Activated CD4-positive, alpha-beta T cell treated with anti-CD3 and anti-CD28 coated beads for 36 hours (primary cell): ENCODE measurements around the gene MARK3. TPM values are rescaled to one million over a fixed set of nuclear protein-coding genes. Genes with fewer than 3 reads are reported as not detected.

Experiments
- ATAC-seq: fragments of 200-7000 bp; cut with Tn5 transposase; one replicate; pipeline ENCODE4 v1.10.0; 2021; ENCODE audit warnings: mild to moderate bottlenecking, moderate library complexity
- CTCF ChIA-PET: fragments of 350-600 bp; sonication (Branson Sonifier 250); formaldehyde crosslinking; loops from one replicate; lab custom pipeline; 2021; ENCODE audit warnings: antibody characterized with exemption; lab: Charles Lee
- POLR2A ChIA-PET: fragments of 350-600 bp; sonication (Branson Sonifier 250); formaldehyde crosslinking; loops from one replicate; lab custom pipeline; 2021; ENCODE audit warnings: antibody characterized with exemption, inconsistent platforms; lab: Charles Lee
- DNase-seq: peaks from one replicate; pipeline ENCODE4 v3.0.0-alpha.2; 2020
- H3K27ac Mint-ChIP-seq: one replicate; pipeline ENCODE4 v1.8.0; 2021; ENCODE audit warnings: mixed read lengths
- H3K27me3 Mint-ChIP-seq: one replicate; pipeline ENCODE4 v1.8.0; 2021; ENCODE audit warnings: mixed read lengths
- H3K36me3 Mint-ChIP-seq: one replicate; pipeline ENCODE4 v1.8.0; 2021; ENCODE audit warnings: low read depth, mixed read lengths
- H3K4me1 Mint-ChIP-seq: one replicate; pipeline ENCODE4 v1.8.0; 2021; ENCODE audit warnings: mixed read lengths
- H3K4me3 Mint-ChIP-seq: one replicate; pipeline ENCODE4 v1.8.0; 2021; ENCODE audit warnings: mild to moderate bottlenecking, moderate library complexity, mixed read lengths
- H3K9me3 Mint-ChIP-seq: one replicate; pipeline ENCODE4 v1.8.0; 2021; ENCODE audit warnings: low read depth, mixed read lengths
- intact Hi-C, 2 experiments: fragments of 100-400 bp; cut with DNase I in 1 of 2; cut with micrococcal nuclease in 1 of 2; formaldehyde crosslinking; loops; one replicate each; pipeline versions ENCODE4 v1.14.2 to v1.15.1; 2022 to 2024; cut with DNase I, micrococcal nuclease
- total RNA-seq, 2 experiments: library from RNA; stranded (reverse); gene quantifications; one replicate each; pipeline ENCODE4 v1.2.3, GENCODE V29; 2021

MARK3 gene
- total RNA-seq, 2 experiments from 2014 or later: 57.3 to 64.9 TPM

DNA sequence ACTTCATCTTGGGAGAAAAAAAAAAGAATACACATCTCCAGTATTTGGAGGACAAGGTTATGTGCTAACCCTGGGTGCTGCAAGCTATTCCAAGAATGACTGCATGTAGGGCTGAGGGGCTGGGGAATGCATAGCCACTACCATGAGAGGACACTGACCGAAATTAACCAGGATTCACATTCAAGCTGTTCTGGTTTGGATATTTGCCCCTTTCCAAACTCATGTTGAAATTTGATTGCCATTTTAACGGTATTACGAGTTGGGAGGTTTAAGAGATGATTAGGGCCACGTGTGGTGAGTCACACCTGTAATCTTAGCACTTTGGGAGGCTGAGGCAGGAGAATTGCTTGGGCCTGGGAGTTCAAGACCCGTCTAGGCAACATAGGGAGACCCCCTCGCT lies 18.5 kb upstream of the MARK3 start:
- no peak for DNase-seq
- Mint-ChIP-seq H3K4me3 (no peak overlapping the region), H3K9me3 (peaks cover 18% of the 10 kb centered on the region), H3K36me3 (peaks cover 13% of the 10 kb centered on the region), H3K27ac (no peak overlapping the region), H3K27me3 (peaks cover 6% of the 10 kb centered on the region), H3K4me1 (peaks cover 3% of the 10 kb centered on the region)
- intact Hi-C loops: no loop called here
- ChIA-PET CTCF (interaction anchor here (0.7 to 1.6 kb wide), 3 partner anchors 9 to 24 kb away, joined by 4 to 6 read pairs (median 4); no protein-coding TSS in a partner anchor), POLR2A (no interaction called here)
- ATAC-seq: no peak

DNA sequence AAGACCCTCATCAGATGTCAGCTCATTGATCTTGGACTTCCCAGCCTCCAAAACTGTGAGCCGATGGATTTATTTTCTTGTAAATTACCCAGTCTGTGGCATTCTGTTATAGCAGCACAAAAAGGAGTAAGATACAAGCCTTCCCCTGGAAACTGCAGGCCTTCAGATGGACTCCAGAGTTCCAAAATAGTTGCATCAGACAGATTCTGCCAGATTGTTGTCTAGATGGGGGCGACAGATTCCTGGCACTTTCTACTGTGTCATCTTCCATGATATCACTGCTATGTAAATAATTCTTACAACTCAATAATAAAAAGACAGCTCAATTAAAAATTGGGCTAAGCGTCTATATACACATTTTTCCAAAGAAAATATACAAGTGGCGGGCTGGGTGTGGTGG lies 17.2 kb upstream of the MARK3 start:
- Mint-ChIP-seq H3K36me3 (peaks cover 7% of the 10 kb centered on the region), H3K4me1 (peaks cover 5% of the 10 kb centered on the region), H3K27me3 (peaks cover 6% of the 10 kb centered on the region), H3K27ac (no peak overlapping the region), H3K4me3 (no peak overlapping the region), H3K9me3 (peaks cover 10% of the 10 kb centered on the region)
- DNase-seq (no peak), ATAC-seq (no peak)
- ChIA-PET CTCF (interaction anchor here (0.7 to 1.6 kb wide), 3 partner anchors 10 to 23 kb away, joined by 3 to 6 read pairs (median 4); no protein-coding TSS in a partner anchor), POLR2A (no interaction called here)
- intact Hi-C loops: no loop called here

DNA sequence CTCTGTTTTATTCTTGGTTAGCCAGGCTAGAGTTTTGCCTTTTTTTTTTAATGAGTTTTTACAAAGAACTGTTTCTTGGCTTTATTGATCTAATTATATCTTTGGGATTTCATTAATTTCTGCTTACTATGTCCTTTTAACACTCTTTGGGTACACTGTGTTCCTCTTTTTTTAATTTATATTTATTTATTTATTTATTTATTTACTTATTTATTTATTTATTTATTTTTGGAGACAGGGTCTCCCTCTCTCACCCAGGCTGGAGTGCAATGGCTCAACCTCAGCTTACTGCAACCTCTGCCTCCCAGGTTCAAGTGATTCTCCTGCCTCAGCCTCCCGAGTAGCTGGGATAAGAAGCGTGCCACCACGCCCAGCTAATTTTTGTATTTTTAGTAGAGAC lies 15.1 kb upstream of the MARK3 start:
- ATAC-seq (no peak), DNase-seq (no peak)
- Mint-ChIP-seq H3K4me3 (no peak overlapping the region), H3K9me3 (no peaks in the 10 kb centered on the region), H3K27ac (no peak overlapping the region), H3K27me3 (peaks cover 2% of the 10 kb centered on the region), H3K36me3 (no peaks in the 10 kb centered on the region), H3K4me1 (peaks cover 5% of the 10 kb centered on the region)
- CTCF ChIA-PET: interaction anchor here (0.7 to 1.0 kb wide), 3 partner anchors 27 to 126 kb away, joined by 3 read pairs; no protein-coding TSS in a partner anchor
- intact Hi-C loops: no loop called here
- POLR2A ChIA-PET: no interaction called here

DNA sequence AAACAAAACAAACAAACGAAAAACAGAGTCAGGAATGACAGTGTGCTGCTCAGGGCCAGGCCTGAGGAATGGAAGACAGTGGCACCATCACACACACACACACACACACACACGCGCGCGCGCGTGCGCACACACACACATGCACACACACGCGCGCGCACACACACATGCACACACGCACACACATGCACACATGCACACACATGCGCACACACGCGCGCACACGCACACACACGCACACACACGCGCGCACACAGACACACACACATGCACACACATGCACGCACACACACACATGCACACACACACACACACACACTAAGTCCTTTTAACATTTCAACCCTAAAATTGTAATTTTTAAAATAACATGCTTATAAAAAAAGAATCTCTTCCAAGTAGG lies 13.2 kb upstream of the MARK3 start:
- intact Hi-C loops: no loop called here
- H3K4me3 Mint-ChIP-seq: no peak overlapping the region
- ChIA-PET POLR2A (no interaction called here), CTCF (interaction anchor here (0.6 kb wide), 1 partner anchor 19 kb away, joined by 3 read pairs; no protein-coding TSS in a partner anchor)
- H3K36me3 Mint-ChIP-seq: no peaks in the 10 kb centered on the region
- H3K9me3 Mint-ChIP-seq: no peaks in the 10 kb centered on the region
- DNase-seq (no peak), ATAC-seq (no peak)
- peaks cover 5% of the 10 kb centered on the region for H3K4me1 Mint-ChIP-seq
- no peak overlapping the region for H3K27ac Mint-ChIP-seq
- peaks cover 2% of the 10 kb centered on the region for H3K27me3 Mint-ChIP-seq

DNA sequence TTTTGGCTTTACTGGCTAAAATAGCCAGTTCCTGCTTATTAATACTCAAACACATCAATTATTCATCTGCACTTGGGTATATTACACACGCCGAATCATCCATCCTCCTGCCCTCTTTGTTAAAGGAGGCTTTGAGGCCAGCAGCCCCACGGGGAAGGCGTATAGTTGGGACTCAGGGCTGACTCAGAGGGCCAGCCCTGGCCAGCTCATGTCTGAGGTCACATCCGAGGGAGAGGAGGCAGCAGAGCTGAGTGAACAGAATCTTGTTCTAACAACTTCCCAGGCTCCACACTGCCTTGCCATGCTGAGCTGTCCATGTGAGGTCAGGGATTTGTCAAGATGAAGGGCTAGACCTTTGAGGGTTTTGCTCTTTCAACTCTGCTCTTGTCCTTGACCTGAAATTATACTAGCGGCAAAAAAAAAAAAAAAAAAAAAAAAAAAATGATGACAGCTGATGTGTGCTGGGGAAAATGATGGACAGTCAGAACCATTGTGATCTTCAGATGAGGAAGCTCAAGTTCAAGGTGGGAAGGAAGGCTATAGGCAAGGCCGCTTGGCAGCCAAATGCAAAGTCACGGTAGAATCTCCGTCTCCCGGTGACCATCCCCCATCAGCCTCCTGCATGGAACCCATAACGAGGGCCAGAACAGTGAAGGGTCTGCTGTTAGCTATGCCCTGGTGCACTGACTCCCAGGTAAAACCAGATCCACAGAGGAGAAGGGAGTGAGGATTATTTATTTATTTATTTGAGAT lies 12.5 kb upstream of the MARK3 start:
- peaks cover 2% of the 10 kb centered on the region for H3K27me3 Mint-ChIP-seq
- intact Hi-C loops: no loop called here
- DNase-seq (peak; percentile 57), ATAC-seq (peak; percentile 93)
- no peaks in the 10 kb centered on the region for H3K9me3 Mint-ChIP-seq
- no peak overlapping the region for H3K4me3 Mint-ChIP-seq
- no peaks in the 10 kb centered on the region for H3K36me3 Mint-ChIP-seq
- H3K4me1 Mint-ChIP-seq: peaks cover 5% of the 10 kb centered on the region
- CTCF ChIA-PET: interaction anchor here (0.6 to 0.8 kb wide), 2 partner anchors 11 to 19 kb away, joined by 3 read pairs; no protein-coding TSS in a partner anchor
- POLR2A ChIA-PET: no interaction called here
- H3K27ac Mint-ChIP-seq: no peak overlapping the region

DNA sequence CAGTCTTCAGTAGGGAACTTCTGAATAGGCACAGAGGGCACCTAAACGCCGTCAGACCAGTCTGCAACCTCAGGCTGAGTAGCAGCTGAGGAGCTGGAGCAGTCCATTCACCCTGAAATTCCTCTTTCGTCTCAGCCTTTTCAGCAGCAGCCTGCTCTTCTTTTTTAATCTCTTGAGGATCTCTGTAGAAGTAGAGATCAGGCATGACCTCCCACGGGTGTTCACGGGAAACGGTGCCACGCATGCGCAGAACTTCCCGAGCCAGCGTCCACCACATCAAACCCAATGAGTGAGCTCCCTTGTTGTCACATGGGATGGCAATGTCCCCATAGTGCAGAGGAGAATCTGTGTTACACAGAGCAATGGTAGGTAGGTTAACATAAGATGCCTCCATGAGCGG lies 11.1 kb upstream of the MARK3 start:
- intact Hi-C loops: no loop called here
- ATAC-seq (no peak), DNase-seq (no peak)
- Mint-ChIP-seq H3K27ac (no peak overlapping the region), H3K4me3 (no peak overlapping the region), H3K9me3 (no peaks in the 10 kb centered on the region), H3K36me3 (no peaks in the 10 kb centered on the region), H3K27me3 (peaks cover 2% of the 10 kb centered on the region), H3K4me1 (peaks cover 5% of the 10 kb centered on the region)
- ChIA-PET CTCF (interaction anchor here (0.6 kb wide), 1 partner anchor 87 kb away, joined by 3 read pairs; no protein-coding TSS in a partner anchor), POLR2A (interaction anchor here (0.6 kb wide), 1 partner anchor 35 kb away, joined by 3 read pairs; no protein-coding TSS in a partner anchor)

DNA sequence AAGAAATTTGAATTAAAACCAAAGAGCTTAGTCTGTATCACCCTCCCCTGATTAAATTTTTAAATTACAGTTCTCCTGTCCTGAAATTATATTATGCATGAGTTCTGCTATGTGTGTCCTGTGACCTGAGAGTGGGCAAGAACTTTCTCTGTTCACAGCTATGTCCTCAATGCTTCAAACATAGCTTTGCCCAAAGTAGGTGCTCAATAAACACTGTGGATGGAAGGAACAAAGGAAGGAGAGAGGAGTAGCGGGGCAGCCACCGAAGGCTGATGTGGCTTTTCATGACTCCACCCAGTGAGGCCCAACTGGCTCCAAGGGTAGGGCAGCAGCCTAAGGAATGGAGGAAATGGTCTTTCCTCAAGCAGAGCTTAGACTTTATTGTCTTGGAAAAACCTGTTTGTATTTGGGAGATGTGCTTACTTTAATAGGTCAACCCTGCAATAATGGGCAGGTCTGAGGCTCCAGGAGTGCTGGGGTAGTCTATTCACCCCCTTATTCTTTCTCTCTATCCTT lies 7.6 kb upstream of the MARK3 start:
- H3K36me3 Mint-ChIP-seq: no peaks in the 10 kb centered on the region

DNA sequence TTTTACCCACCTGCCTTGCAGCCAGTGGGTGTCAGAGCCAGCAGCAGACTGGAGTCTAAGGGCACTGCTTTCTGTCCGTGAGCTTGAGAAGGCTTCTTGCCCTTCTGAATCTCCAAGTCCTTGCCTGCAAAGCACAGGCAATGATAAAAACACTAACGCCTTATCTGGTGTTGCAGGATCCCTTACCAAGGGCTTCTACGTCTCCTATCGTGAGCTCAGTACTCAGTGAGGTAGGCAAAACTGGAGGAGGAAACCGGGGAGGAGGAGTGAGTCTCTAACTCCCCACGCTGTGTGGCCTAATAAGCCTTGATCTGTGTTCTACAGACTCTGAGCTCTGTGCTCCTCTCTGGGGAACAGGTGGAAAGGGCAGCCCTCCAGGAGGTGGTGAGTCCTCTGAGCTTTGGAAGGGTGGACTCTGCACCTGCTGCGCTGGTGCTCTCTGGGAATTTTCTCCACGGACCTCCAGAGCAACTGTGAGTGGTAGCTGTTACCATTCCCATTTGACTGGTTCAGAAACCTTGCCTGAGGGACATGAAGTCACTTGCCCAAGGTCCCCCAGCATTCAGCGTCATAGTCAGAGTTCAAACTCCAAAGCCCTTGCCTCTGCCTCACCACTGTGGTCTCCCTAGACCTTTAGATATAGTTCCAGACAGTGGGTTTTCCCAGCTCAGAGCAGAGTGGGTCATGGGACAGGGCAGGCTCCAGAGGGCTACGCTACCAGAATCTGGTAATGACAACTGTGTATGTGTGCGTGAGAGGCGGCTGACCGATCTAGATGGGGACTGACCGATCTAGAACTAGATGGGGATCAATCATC lies 7.0 kb upstream of the MARK3 start:
- H3K27ac Mint-ChIP-seq: no peak overlapping the region
- intact Hi-C loops: no loop called here
- POLR2A ChIA-PET: no interaction called here
- DNase-seq: no peak
- no peaks in the 10 kb centered on the region for H3K36me3 Mint-ChIP-seq
- CTCF ChIA-PET: interaction anchor here (0.5 to 8.4 kb wide), 5 partner anchors 11 to 497 kb away, joined by 3 to 55 read pairs (median 4); no protein-coding TSS in a partner anchor
- H3K4me1 Mint-ChIP-seq: peaks cover 7% of the 10 kb centered on the region
- H3K4me3 Mint-ChIP-seq: no peak overlapping the region
- ATAC-seq: no peak
- H3K27me3 Mint-ChIP-seq: peaks cover 2% of the 10 kb centered on the region
- H3K9me3 Mint-ChIP-seq: no peaks in the 10 kb centered on the region

More for the DNA sequence above, 7.6 kb upstream of the MARK3 start:
- intact Hi-C loops: no loop called here
- CTCF ChIA-PET: interaction anchor here (0.6 to 8.4 kb wide), 3 partner anchors 10 to 143 kb away, joined by 3 to 55 read pairs (median 6); no protein-coding TSS in a partner anchor
- peaks cover 2% of the 10 kb centered on the region for H3K27me3 Mint-ChIP-seq
- no peak overlapping the region for H3K27ac Mint-ChIP-seq
- DNase-seq (no peak), ATAC-seq (no peak)
- POLR2A ChIA-PET: no interaction called here
- no peaks in the 10 kb centered on the region for H3K9me3 Mint-ChIP-seq
- no peak overlapping the region for H3K4me3 Mint-ChIP-seq
- H3K4me1 Mint-ChIP-seq: peaks cover 6% of the 10 kb centered on the region

DNA sequence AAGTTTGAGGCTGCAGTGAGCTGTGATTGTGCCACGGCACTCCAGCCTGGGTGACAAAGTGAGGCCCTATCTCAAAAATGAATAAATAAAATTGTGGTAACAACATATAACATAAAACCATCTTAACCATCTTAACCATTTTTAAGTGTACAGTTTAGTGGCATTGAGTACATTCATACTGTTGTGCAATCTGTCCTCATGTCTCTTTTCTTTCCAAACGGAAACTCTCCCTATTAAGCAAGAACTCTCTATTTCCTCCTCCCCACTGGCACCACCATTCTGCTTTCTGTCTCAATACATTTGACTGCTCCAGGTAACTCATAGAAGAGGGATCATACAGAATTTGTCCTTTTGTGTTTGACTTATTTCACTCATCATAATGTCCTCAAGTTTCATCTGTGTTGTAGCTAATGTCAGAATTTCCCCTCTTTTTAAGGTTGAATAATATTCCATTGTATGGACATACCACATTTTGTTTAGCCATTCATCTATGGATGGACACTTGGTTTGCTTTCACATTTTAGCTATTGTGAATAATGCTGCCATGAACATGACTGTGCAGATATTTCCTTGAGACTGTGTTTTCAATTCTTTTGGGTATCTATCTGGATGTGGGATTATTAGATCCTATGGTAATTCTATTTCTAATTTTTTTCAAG lies 4.4 kb upstream of the MARK3 start:
- ATAC-seq (no peak), DNase-seq (no peak)
- H3K4me3 Mint-ChIP-seq: no peak overlapping the region
- H3K9me3 Mint-ChIP-seq: no peaks in the 10 kb centered on the region
- ChIA-PET CTCF (interaction anchor here (2.5 to 8.4 kb wide), 2 partner anchors 11 to 35 kb away, joined by 6 to 55 read pairs; no protein-coding TSS in a partner anchor), POLR2A (no interaction called here)
- intact Hi-C loops: loop anchor here in 1 of 2 experiments (10.0 kb wide), 1 partner anchor 306 kb away; no protein-coding TSS in a partner anchor
- no peaks in the 10 kb centered on the region for H3K27me3 Mint-ChIP-seq
- H3K4me1 Mint-ChIP-seq: peaks cover 11% of the 10 kb centered on the region
- H3K36me3 Mint-ChIP-seq: peaks cover under 1% of the 10 kb centered on the region
- H3K27ac Mint-ChIP-seq: no peak overlapping the region

DNA sequence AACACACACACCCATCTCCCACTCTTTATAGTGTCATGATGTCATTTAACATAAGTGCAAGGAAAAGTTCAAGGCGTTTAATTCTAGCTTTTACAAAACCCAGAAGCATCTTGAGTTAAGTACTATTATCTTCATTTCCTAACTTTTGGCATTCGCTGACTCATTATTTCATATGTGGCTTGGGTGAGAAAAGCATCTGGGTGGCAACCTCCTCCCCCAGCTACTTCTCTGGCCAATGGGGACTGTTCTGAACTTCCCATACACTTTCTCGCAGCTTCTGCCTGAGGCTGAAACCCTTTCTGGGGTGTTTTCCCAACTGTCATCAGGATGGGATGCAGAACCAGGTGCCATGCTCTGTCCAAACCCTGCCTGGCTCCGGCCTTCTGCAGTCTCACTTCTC lies 2.8 kb upstream of the MARK3 start:
- Mint-ChIP-seq H3K27ac (no peak overlapping the region), H3K36me3 (peaks cover 5% of the 10 kb centered on the region), H3K27me3 (no peaks in the 10 kb centered on the region), H3K9me3 (no peaks in the 10 kb centered on the region), H3K4me1 (peaks cover 14% of the 10 kb centered on the region), H3K4me3 (no peak overlapping the region)
- ChIA-PET POLR2A (interaction anchor here (0.6 kb wide), 1 partner anchor 45 kb away, joined by 3 read pairs; no protein-coding TSS in a partner anchor), CTCF (interaction anchor here (1.1 to 8.4 kb wide), 2 partner anchors 10 to 19 kb away, joined by 4 to 55 read pairs; no protein-coding TSS in a partner anchor)
- intact Hi-C loops: loop anchor here in 1 of 2 experiments (10.0 kb wide), 1 partner anchor 308 kb away; no protein-coding TSS in a partner anchor
- no peak for ATAC-seq
- DNase-seq: no peak
